ENCODE results near the gene TECPR2.
"Not testable (repeated sequence)": the region's sequence is repeated elsewhere in the genome, so short reads cannot be mapped to it uniquely, and the experiment has no call there.

Gene TECPR2

GRCh38 chr14:102333795-102334705, 28.7 kb upstream of the TECPR2 start:
- no peak for DNase-seq (ENCODE audit: low read depth in 2 of 2)

DNA sequence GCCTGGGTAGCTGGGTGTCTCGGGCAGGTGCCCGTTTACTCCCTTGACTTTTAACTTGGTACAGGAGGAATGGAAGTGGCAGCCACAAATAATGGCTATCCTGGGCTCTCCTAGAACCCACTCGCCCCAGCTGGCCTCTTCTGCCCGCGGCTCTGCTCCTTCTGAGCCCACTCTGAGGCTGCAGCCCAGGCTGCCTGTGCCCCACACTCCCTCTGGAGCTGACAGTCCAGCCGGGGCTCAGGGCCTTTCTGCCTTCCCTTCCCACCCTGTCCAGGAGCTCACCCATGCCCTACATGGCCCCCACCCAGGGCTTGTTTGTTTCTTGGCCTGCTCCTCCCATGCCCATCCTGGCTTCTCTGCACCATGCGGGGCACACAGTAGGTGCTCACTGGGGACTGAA, 27.6 kb upstream of the TECPR2 start:
- no peak for DNase-seq (ENCODE audit: low read depth in 2 of 2)

- DNase-seq (ENCODE audit: low read depth in 2 of 2): no peak
These were observed 24.0 kb upstream of the TECPR2 start for GRCh38 chr14:102338724-102339123.

DNA sequence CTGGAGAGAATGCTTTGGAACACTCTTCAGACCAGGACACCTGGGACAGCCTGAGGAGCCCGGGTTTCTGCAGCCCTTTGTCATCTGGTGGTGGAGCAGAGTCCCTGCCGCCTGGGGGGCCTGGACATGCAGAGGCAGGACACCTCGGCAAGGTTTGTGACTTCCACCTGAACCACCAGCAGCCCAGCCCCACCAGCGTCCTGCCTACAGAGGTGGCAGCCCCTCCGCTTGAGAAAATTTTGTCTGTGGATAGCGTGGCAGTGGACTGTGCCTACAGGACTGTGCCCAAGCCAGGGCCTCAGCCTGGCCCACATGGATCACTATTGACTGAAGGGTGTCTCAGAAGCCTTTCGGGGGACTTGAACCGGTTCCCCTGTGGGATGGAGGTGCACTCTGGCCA, 21.2 kb upstream of the TECPR2 start:
- no peak for DNase-seq (ENCODE audit: low read depth in 2 of 2)

DNA sequence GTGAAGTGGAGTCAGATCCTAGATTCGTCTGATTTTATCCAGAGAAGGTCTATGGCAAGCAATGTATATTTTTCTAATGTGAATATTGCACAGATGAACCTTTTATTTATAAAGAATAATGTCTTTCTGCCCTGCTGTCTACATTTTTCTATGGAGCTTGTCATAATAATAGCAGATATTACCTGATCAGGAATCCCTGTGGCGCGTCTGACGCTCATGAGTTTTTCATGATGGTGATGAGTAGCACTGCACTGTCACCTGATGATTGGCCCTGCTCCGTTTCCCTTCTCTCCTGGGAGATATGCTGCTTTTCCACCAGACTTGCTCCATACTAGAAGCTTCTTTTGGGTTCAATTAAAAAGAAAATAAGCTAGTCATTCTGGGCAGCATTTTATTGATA, 20.5 kb upstream of the TECPR2 start:
- no peak for DNase-seq (ENCODE audit: low read depth in 2 of 2)

GRCh38 chr14:102344084-102344483, 18.7 kb upstream of the TECPR2 start:
- no peak for DNase-seq (ENCODE audit: low read depth in 2 of 2)

DNA sequence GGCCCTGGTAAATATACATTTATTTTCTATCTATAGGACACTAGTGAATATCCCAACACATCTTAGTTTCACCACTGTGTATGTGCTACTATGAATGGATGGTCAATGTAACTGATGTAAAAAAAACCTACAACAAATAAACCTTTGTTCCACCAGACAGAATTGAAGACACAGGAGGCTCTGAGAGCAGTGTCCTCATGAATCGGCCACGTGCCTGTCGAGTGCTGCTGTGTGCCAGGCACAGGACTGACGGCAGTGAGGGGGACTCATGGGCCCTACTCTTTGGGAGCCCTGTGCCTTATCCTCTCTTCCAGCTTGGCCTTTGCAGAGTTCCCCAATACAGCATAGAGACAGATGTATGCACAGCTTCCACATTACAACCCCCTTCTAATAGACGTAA, 18.3 kb upstream of the TECPR2 start:
- no peak for DNase-seq (ENCODE audit: low read depth in 2 of 2)

- no peak for DNase-seq (ENCODE audit: low read depth in 2 of 2)
These were observed 17.5 kb upstream of the TECPR2 start for GRCh38 chr14:102345232-102345631.

DNA sequence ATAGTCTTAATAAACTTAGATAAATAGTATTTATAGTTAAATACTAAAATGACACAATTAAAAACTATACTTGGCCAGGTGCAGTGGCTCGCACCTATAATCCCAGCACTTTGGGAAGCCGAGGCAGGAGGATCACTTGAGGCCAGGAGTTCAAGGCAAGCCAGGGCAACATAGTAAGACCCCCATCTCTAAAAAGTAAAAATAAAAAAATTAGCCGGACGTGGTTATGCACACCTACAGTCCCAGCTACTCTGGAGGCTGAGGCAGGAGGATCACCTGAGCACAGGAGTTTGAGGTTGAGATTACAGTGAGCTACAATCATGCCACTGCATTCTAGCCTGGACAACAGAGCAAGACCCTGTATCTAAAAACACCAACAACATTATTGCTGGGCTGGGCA, 16.1 kb upstream of the TECPR2 start:
- DNase-seq (ENCODE audit: low read depth in 2 of 2): no peak

- no peak for DNase-seq (ENCODE audit: low read depth in 2 of 2)
These were observed 14.4 kb upstream of the TECPR2 start for GRCh38 chr14:102348376-102348775.

- DNase-seq (ENCODE audit: low read depth in 2 of 2): no peak
These were observed 11.7 kb upstream of the TECPR2 start for GRCh38 chr14:102351023-102351422.

GRCh38 chr14:102351593-102351992, 11.1 kb upstream of the TECPR2 start:
- not testable (repeated sequence) for DNase-seq (ENCODE audit: low read depth in 2 of 2)

DNA sequence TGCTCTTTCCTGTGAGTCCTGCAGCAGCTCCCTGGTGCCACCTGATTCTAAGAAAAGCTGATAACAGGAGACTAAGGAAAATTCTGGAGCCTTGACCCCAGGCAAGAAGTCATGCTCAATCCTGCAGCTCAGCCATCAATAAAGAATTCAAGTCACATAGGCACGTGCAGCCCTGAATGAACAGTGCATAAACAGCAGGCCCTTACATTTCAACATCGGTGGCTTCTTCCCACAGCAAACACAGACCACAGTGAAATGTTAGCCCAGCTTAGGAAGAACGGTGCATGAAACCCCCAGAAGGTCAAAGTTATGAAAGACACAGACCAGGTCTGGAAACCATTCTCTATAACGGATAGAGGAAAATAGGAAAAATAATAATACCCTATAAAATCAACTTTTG, 10.5 kb upstream of the TECPR2 start:
- no peak for DNase-seq (ENCODE audit: low read depth in 2 of 2)

- DNase-seq (ENCODE audit: low read depth in 2 of 2): no peak
These were observed 9.6 kb upstream of the TECPR2 start for GRCh38 chr14:102353126-102353619.

GRCh38 chr14:102356280-102356679, 6.5 kb upstream of the TECPR2 start:
- DNase-seq (ENCODE audit: low read depth in 2 of 2): no peak

- DNase-seq (ENCODE audit: low read depth in 2 of 2): no peak
These were observed 3.4 kb upstream of the TECPR2 start for GRCh38 chr14:102359341-102359740.

DNA sequence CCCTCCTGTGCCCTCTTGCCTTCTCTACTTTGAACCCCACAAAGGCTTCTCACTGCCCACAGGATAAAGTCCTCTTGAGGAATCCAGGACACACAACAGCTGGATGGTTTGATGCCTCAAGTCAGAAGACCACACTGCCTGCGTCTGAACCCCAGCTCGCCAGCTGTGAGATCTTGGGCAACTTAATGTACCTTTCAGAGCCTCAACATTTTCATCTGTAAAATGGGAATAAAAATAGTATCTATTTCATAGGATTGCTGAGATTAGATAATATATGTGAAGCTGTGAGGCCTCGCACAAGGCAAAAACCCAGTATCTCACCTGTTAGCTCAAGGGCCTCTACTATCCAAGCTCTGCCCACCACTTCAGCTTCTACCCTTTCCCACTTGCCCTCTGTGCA, 2.4 kb upstream of the TECPR2 start:
- no peak for DNase-seq (ENCODE audit: low read depth in 2 of 2)

GRCh38 chr14:102362084-102362483, 657 bp upstream of the TECPR2 start:
- peak in 1 of 2 donors; percentile 22 for DNase-seq (ENCODE audit: low read depth in 2 of 2)

DNA sequence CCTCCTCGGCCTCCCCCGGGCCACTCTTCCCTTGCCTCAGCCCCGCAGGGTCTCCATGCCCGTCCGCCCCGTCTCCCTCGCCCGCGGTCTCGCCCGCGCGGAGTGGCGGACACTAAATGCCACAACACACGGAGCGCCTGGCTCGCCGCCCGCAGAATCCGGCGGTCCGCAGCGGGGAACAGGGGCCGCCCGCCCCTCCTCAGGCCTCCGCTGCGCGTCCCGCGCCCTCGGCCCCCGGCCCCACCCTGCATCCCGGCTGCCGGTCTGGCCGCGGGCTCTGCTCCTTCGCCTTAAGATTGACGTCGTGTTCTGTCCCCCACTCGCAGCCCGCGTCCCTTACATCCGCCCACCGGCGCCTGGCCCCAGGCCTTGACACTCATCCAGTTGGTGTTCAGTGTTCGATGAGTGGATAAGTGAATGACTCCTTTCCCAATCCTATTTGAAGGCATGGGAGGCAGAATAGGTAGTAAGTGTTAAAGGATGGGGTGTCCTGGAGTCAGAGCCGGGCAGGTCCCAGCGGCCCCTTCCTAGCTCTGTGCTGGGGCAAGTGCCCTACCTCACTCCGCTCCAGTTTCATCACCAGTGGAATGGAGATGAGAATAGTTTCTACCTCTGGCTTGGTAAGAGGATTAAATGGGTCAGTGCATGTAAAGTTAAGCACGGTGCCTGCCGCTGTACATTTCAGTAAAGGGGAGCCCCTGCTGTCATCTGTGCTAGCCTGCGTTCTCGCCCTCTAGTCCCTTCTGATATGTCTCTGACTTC, 622 bp downstream of the TECPR2 start:
- DNase-seq (ENCODE audit: low read depth in 2 of 2): peak in 1 of 2 donors; percentile 20

DNA sequence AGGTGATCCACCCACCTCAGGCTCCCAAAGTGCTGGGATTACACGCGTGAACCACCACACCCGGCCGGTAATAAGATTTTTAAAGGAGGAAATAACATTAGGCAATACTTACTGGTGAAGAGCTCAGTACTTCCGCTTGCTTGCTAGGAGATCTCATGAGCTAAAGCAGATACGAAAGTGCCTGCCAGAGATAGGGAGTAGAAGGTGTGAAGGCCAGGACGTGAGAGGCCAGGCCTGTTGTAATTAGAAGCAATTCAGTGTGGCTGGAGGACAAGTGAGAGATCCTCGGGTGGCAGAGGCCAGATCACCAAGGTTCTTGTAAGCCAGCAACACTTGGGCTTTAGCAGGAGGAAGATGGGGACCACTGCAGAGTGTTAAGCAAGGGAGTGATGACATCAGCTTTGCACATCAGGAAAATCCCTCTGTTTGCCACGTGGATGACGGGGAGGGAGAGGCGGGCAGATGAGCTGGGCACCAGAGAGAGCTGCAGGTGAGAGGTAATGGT, 7.6 kb downstream of the TECPR2 start:
- no peak for DNase-seq (ENCODE audit: low read depth in 2 of 2)

GRCh38 chr14:102371361-102371760, 8.6 kb downstream of the TECPR2 start:
- no peak for DNase-seq (ENCODE audit: low read depth in 2 of 2)

GRCh38 chr14:102373110-102373509, 10.4 kb downstream of the TECPR2 start:
- DNase-seq (ENCODE audit: low read depth in 2 of 2): no peak

DNA sequence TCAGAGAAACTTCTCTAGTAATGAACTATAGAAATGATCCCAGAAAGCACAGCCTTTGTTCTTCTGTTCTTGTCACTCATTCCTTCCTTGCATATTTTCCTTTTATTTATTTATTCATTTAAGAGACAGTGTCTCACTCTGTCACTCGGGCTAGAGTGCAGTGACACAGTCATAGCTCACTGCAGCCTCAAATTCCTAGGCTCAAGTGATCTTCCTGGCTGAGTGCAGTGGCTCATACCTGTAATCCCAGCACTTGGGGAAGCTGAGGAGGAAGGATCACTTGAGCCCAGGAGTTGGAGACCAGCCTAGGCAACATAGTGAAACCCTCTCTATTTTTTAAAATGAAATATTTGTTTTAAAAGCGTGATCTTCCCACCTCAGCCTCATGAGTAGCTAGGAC, 11.5 kb downstream of the TECPR2 start:
- no peak for DNase-seq (ENCODE audit: low read depth in 2 of 2)
